HG03159 (cell line): ENCODE data around the gene PRICKLE1.

Experiments used
- ATAC-seq: cut with Tn5 transposase; IDR thresholded peaks from one replicate; pipeline ENCODE4 v1.9.1; 2021; ENCODE audit warnings: mild to moderate bottlenecking, moderate library complexity; ENCODE audit not compliant: unreplicated experiment

Gene PRICKLE1

GRCh38 chr12:42496886-42497285 is 92.7 kb downstream of the PRICKLE1 start:
- ATAC-seq = no peak

- ATAC-seq = no peak
Observed at GRCh38 chr12:42495244-42495643, 94.3 kb downstream of the PRICKLE1 start.

- ATAC-seq = no peak
Observed at GRCh38 chr12:42492267-42492666, 97.3 kb downstream of the PRICKLE1 start.

GRCh38 chr12:42490261-42490842 is 99.2 kb downstream of the PRICKLE1 start:
- ATAC-seq = no peak

GRCh38 chr12:42486407-42486806 is 103.1 kb downstream of the PRICKLE1 start:
- no peak for ATAC-seq

- no peak for ATAC-seq
Observed at GRCh38 chr12:42485823-42486222, 103.7 kb downstream of the PRICKLE1 start.

GRCh38 chr12:42484996-42485395 is 104.5 kb downstream of the PRICKLE1 start:
- no peak for ATAC-seq

- ATAC-seq = peak; percentile 37
Observed at GRCh38 chr12:42483521-42483790, 106.1 kb downstream of the PRICKLE1 start.

GRCh38 chr12:42482748-42483520 is 106.6 kb downstream of the PRICKLE1 start:
- peak; percentile 73 for ATAC-seq

- no peak for ATAC-seq
Observed at GRCh38 chr12:42482041-42482747, 107.4 kb downstream of the PRICKLE1 start.

- no peak for ATAC-seq
Observed at GRCh38 chr12:42481368-42481767, 108.2 kb downstream of the PRICKLE1 start.

- ATAC-seq = no peak
Observed at GRCh38 chr12:42477941-42478340, 111.6 kb downstream of the PRICKLE1 start.

GRCh38 chr12:42475106-42475505 is 114.4 kb downstream of the PRICKLE1 start:
- peak; percentile 56 for ATAC-seq

GRCh38 chr12:42474391-42474790 is 115.2 kb downstream of the PRICKLE1 start:
- ATAC-seq = no peak

- no peak for ATAC-seq
Observed at GRCh38 chr12:42473561-42473960, 116.0 kb downstream of the PRICKLE1 start.

GRCh38 chr12:42473130-42473529 is 116.4 kb downstream of the PRICKLE1 start:
- ATAC-seq = no peak

- ATAC-seq = no peak
Observed at GRCh38 chr12:42472376-42472775, 117.2 kb downstream of the PRICKLE1 start.

- peak; percentile 98 for ATAC-seq
Observed at GRCh38 chr12:42469355-42470175, 120.0 kb downstream of the PRICKLE1 start.

GRCh38 chr12:42468921-42469320 is 120.6 kb downstream of the PRICKLE1 start:
- no peak for ATAC-seq

- ATAC-seq = no peak
Observed at GRCh38 chr12:42468341-42468821, 121.2 kb downstream of the PRICKLE1 start.

- ATAC-seq = no peak
Observed at GRCh38 chr12:42463671-42464070, 125.9 kb downstream of the PRICKLE1 start.
